Stimulated activated CD4-positive, alpha-beta T cell treated with anti-CD3 and anti-CD28 coated beads, Interleukin-12 subunit alpha, Interleukin-12 subunit beta, amount 100 ng/mL, for 48 hours (primary cell): ENCODE results near the gene ANO1.

Experiments used
- DNase-seq, 3 donors: peaks; one replicate each; pipeline ENCODE4 v3.0.0-alpha.2; 2020; ENCODE audit warnings: low read depth in 2 of 3, low spot score in 1 of 3

ANO1 gene

DNA sequence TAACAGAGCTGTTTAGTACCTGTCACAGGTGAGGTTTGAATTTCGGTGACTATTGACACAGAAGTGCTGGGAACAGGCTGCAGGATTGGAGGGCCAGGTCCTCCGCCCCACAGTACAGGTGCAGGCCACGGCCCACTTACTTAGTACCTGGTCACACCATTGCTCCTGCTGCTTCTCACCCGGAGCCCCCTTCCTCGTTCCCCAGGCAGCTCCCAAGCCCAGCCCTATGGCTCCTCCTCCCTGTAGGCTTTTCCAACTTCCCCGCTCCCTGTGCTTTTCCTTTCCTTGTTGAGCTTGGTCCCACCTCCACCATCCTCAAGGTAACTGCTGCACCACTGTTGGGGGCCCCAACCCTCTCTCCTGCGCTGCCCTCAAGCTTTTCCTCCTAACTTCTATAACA lies 27.9 kb upstream of the ANO1 start:
- DNase-seq, result no peak

GRCh38 chr11:70054004-70054403 lies 24.1 kb upstream of the ANO1 start:
- no peak for DNase-seq

DNA sequence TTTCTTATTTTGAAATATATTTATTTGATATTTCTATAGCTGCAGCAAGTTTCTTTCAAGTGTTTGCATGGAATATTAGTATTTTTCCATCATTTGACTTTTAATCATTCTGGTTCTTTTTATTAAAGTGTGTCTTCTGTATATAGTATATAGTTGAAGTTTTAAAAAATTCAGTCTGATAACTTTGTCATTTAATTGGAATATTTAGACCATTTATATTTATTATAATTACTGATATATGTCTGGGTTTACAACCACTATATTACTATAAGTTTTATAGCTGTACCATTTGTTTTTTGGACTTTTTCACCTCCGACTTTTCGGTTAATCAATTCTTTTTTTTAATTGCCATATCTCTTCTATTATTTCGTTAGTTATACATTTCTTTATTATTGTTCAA lies 22.7 kb upstream of the ANO1 start:
- DNase-seq, result no peak

DNA sequence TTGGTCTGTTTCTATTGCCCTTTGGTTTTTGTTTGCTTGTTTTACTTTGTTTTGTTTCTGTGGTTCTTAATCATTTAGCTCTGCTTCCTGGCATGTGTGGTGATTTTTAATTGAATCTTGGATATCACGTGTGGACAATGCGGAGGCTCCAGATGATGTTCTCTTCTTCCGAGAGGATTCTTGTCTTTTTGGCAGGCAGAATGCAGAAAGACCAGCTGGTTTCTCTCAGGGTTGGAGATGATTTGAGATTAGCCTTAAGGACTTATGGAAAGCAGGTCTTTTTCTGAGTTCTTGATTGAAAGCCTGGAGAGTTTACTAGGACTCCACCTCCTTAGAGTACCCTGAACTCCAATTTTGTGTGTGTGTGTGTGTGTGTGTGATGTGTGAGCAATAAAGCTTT lies 21.0 kb upstream of the ANO1 start:
- DNase-seq, result no peak

DNA sequence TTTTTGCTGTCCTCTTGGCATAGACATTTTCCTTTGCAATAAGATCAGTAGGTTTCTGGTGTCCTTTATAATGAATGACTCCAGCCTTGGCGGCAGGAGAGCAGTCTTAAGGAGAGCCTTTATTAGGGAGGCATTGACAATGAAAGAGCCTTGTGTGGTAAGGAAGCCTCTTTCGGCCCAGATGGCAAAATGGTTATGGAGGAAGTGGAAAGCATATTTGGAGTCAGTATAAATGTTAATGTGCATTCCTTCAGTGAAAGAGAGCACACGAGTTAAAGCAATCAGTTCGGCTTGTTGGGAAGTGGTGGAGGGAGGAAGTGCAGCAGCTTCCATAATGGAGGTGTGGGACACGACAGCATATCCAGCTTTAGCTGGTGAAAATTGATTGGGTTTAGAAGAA lies 18.1 kb upstream of the ANO1 start:
- no peak for DNase-seq

GRCh38 chr11:70060611-70061293 lies 17.4 kb upstream of the ANO1 start:
- DNase-seq, result no peak

GRCh38 chr11:70061734-70062133 lies 16.4 kb upstream of the ANO1 start:
- DNase-seq, result no peak

DNA sequence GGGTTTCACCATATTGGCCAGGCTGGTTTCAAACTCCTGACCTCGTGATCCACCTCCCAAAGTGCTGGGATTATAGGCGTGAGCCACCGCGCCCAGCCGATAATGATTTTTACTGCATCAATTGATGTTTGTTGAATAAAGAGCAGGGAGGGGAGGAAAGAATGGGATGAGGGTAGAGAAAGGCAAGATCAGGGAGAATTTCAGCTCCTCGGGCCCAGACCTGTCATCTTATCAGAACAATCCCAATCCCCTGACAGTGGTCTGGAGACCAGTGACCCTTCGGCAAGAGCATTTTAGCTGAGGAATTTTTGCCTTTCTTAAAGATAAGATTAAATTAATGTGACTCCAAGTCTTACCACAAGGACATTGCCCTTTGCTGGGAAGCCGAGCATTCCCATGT lies 15.0 kb upstream of the ANO1 start:
- DNase-seq, result no peak

- DNase-seq, result no peak
Observed at GRCh38 chr11:70063555-70063954, 14.6 kb upstream of the ANO1 start.

- DNase-seq, result no peak
Observed at GRCh38 chr11:70064008-70064725, 13.9 kb upstream of the ANO1 start.

DNA sequence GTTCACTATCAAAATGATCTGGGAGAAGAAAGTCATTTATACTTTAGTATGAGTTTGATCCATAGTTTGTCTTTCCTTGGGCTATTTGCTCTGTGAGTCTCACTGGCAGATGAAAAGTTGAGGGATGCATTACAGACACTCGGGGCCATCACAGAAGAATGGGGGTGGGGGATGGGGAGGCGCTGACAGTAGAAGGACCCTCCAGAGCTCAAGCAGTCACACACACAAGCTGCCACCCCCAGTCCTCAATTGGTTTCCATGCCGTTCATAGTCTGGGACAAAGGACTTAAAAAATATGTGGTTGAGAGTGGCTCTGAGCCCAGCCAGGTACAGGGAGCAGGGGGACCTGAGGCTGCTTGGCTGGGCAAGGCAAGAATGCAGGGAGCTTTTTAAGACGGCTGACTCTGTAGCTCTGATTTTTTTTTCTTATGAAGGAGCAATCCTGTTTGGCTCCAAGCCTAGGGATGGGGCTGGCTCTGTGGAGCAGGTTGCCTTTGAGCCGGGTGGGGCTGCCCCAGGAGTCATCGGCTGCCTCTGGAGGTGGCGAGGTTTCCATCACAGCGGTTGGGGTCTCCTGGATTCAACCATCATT lies 13.3 kb upstream of the ANO1 start:
- DNase-seq, result no peak

DNA sequence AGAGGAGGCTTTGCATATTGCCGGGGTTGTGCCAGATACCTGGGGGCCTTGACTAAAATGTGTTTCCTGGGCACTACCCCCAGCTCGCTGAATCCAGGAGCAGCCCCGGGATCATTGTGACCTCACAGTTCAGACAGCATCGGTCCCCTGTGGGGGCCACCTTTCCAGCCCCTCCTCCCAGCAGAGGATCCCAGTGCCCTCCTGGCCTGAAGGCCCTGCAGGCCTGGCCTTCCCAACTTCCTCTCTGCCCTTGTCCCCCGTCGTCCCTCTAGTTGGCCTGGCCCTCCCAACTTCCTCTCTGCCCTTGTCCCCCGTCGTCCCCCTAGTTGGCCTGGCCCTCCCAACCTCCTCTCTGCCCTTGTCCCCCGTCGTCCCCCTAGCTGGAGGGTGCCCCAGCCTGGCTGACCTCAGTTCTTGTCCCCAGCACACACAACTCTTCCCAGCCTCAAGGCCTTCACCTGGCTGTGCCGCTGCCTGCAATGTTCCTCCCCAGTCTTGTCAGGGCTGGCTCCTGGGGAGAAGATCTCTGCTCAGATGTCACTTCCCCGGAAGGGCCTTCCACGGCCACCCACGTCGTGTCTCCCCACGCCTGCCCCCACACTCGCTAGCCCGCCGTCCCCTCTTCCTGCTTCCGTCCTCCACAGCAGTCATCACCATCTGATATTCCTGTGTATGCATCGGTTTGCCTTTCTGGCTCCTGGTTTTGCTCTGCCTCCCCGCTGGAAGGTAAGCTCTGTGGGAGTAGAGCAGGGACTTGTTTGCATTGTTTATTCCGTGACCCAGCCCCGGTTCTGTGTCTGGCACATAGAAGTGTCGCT lies 12.6 kb upstream of the ANO1 start:
- no peak for DNase-seq

- no peak for DNase-seq
Observed at GRCh38 chr11:70066136-70066520, 12.0 kb upstream of the ANO1 start.

- DNase-seq, result no peak
Observed at GRCh38 chr11:70066628-70067027, 11.5 kb upstream of the ANO1 start.

DNA sequence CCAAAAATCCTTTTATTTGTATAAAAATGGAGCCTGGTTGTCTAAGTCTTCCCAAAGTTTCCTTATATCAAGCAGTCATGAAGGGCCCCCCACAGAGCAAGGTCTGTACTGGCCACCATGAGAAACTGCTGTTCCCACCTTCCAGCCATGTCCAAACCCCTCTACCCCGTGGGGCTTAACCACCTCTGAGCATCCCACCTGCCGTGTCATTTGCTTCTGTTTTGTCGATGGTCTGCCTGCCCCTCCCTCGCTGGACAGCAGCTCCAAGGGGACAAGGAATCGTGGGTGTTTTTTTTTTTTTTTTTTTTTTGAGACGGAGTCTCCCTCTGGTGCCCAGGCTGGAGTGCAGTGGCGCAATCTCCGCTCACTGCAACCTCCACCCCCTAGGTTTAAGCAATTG lies 11.1 kb upstream of the ANO1 start:
- no peak for DNase-seq

- no peak for DNase-seq
Observed at GRCh38 chr11:70067591-70068341, 10.4 kb upstream of the ANO1 start.

GRCh38 chr11:70068345-70068744 lies 9.8 kb upstream of the ANO1 start:
- DNase-seq, result no peak

- DNase-seq, result no peak
Observed at GRCh38 chr11:70068950-70069349, 9.2 kb upstream of the ANO1 start.

- no peak for DNase-seq
Observed at GRCh38 chr11:70070706-70071105, 7.4 kb upstream of the ANO1 start.

DNA sequence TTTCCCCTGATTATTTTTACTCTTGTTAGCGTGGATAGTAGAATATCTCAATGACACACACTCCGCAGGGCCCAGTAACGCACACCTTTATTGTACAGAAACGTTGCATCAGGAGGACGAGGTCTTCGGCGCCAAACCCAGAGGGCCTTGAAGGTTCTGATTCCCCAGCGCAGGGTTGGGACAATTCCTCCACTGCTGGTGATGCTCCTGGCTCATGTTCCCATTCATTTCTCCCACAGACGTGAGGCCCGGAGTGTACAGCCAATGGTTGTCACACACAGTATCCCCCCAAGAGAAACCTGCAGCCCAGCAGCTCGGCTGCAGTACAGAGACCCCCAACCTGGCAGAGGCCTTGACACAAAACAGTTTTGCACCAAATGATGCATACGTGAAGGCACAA lies 6.1 kb upstream of the ANO1 start:
- no peak for DNase-seq

DNA sequence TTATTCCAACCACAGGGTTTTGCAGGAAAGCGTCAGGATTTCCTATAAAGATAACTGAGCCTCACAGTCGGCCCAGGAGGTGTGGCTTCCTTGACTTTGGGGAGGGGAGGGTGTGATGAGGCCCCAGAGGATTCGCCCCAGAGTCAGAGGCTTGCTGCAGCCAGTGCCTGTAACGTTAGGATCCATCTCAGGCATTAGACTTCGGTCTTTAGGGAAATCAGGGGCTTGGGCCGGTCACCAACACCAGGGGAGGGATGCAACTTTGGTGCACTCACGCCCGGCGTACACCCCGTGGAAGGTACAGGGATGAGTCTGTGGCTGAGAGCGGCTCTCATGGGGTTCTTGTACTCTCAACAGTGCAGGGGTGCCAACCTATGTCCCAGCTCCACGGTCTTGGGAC lies 5.7 kb upstream of the ANO1 start:
- no peak for DNase-seq
